H1 (cell line): ENCODE results near the gene ZNF629. TPM values are rescaled to one million over a fixed set of nuclear protein-coding genes. Genes with fewer than 3 reads are reported as not detected.

Experiments used
- CTCF ChIA-PET: fragments of 300-600 bp; sonication (Branson Sonifier 250); formaldehyde crosslinking; loops from one replicate; lab custom pipeline; 2021; ENCODE audit not compliant: partially characterized antibody; lab: Charles Lee
- POLR2A ChIA-PET: fragments of 300-600 bp; sonication (Branson Sonifier 250); formaldehyde crosslinking; loops from one replicate; lab custom pipeline; 2021; ENCODE audit warnings: inconsistent platforms; ENCODE audit not compliant: partially characterized antibody; lab: Charles Lee
- DNase-seq, 2 experiments: peaks; one replicate each; pipeline versions ENCODE4 v3.0.0 to v3.0.0-alpha.2; 2010 to 2022; ENCODE audit warnings: low spot score in 2 of 2, low read depth in 1 of 2, mixed read lengths in 1 of 2
- FAIRE-seq: peaks from 2 replicates; lab custom pipeline; 2011; peaks lifted over from hg19 to GRCh38; lab: Jason Lieb, UNC
- H2AFZ ChIP-seq: 2 replicates; pipeline ENCODE4 v1.8.1; 2012; ENCODE audit warnings: low read length, inconsistent platforms
- H2AK5ac ChIP-seq: 2 replicates; pipeline ENCODE4 v1.6.1; 2013; ENCODE audit warnings: low read depth, low read length
- H2BK120ac ChIP-seq: replicated peaks from 2 replicates; pipeline ENCODE3; 2013; ENCODE audit warnings: low read depth, low read length, inconsistent platforms
- H2BK12ac ChIP-seq: 2 replicates; pipeline ENCODE4 v1.6.1; 2013; ENCODE audit warnings: low read depth, low read length
- H2BK15ac ChIP-seq: 2 replicates; pipeline ENCODE4 v1.6.1; 2013; ENCODE audit warnings: low read length
- H2BK20ac ChIP-seq: 2 replicates; pipeline ENCODE4 v1.6.1; 2013; ENCODE audit warnings: low read length
- H2BK5ac ChIP-seq: 2 replicates; pipeline ENCODE4 v1.6.1; 2013; ENCODE audit warnings: low read depth, low read length
- H3K14ac ChIP-seq: 2 replicates; pipeline ENCODE4 v1.6.1; 2013; ENCODE audit warnings: inconsistent platforms; ENCODE audit not compliant: insufficient read length
- H3K18ac ChIP-seq: 2 replicates; pipeline ENCODE4 v1.6.1; 2013; ENCODE audit warnings: low read length; ENCODE audit errors: extremely low read depth
- H3K23ac ChIP-seq: 2 replicates; pipeline ENCODE4 v1.6.1; 2013; ENCODE audit warnings: inconsistent platforms; ENCODE audit not compliant: insufficient read length
- H3K23me2 ChIP-seq: 2 replicates; pipeline ENCODE4 v1.6.1; 2013; ENCODE audit warnings: low read depth, low read length
- H3K27ac ChIP-seq: 2 replicates; pipeline ENCODE4 v1.6.1; 2011; ENCODE audit warnings: low read depth, low read length, inconsistent platforms
- H3K27me3 ChIP-seq, 4 experiments: replicated peaks in 1 of 4; 1 replicate in 1 of 4; 2 replicates in 3 of 4; pipeline versions ENCODE4 v1.6.1 to v1.8.1; 2011 to 2013; ENCODE audit warnings: low read length in 3 of 4, mild to moderate bottlenecking in 3 of 4, inconsistent platforms in 2 of 4, mixed read lengths in 2 of 4, moderate library complexity in 1 of 4; ENCODE audit not compliant: control insufficient read depth in 3 of 4, insufficient read depth in 3 of 4; ENCODE audit errors: extremely low read depth in 1 of 4
- H3K36me3 ChIP-seq, 4 experiments: 2 replicates each; pipeline versions ENCODE4 v1.6.1 to v1.8.1; 2011 to 2013; ENCODE audit warnings: mild to moderate bottlenecking in 4 of 4, low read length in 3 of 4, moderate library complexity in 2 of 4, control low read depth in 1 of 4, inconsistent platforms in 1 of 4; ENCODE audit not compliant: insufficient read depth in 4 of 4, control insufficient read depth in 2 of 4
- H3K4ac ChIP-seq: replicated peaks from 2 replicates; pipeline ENCODE3; 2013; ENCODE audit warnings: low read length, low read depth, mixed read lengths, inconsistent platforms; ENCODE audit not compliant: insufficient read length
- H3K4me1 ChIP-seq, 4 experiments: replicated peaks in 1 of 4; 1 replicate in 1 of 4; 2 replicates in 3 of 4; pipeline versions ENCODE4 v1.6.1 to v1.8.1; 2011 to 2013; ENCODE audit warnings: low read length in 3 of 4, inconsistent platforms in 2 of 4, mixed read lengths in 1 of 4; ENCODE audit not compliant: insufficient read depth in 4 of 4, control insufficient read depth in 3 of 4
- H3K4me2 ChIP-seq, 2 experiments: 2 replicates each; pipeline versions ENCODE4 v1.6.1 to v1.8.1; 2011 to 2013; ENCODE audit warnings: low read depth in 2 of 2, low read length in 2 of 2, control low read depth in 1 of 2, inconsistent platforms in 1 of 2, mild to moderate bottlenecking in 1 of 2; ENCODE audit not compliant: insufficient read depth in 1 of 2
- H3K4me3 ChIP-seq, 4 experiments: fragments of 200-600, 300-600 bp in 1 of 4; sonication (generic), shearing (Covaris generic), sonication (Bioruptor Twin) in 1 of 4; 2 replicates each; pipeline versions ENCODE4 v1.5.1 to v1.8.1; 2011 to 2016; ENCODE audit warnings: low read length in 4 of 4, low read depth in 3 of 4, control low read depth in 2 of 4, inconsistent platforms in 2 of 4, mild to moderate bottlenecking in 2 of 4, mixed read lengths in 1 of 4, moderate library complexity in 1 of 4; ENCODE audit not compliant: insufficient read depth in 2 of 4; ENCODE audit errors: extremely low read depth in 1 of 4
- H3K56ac ChIP-seq: replicated peaks from 2 replicates; pipeline ENCODE3; 2013; ENCODE audit warnings: low read depth, mild to moderate bottlenecking, mixed read lengths, low read length, inconsistent platforms; ENCODE audit not compliant: insufficient read length
- H3K79me1 ChIP-seq: 2 replicates; pipeline ENCODE4 v1.6.1; 2013; ENCODE audit warnings: low read depth, low read length, control low read depth
- H3K79me2 ChIP-seq, 2 experiments: 2 replicates each; pipeline versions ENCODE4 v1.6.1 to v1.8.1; 2012 to 2013; ENCODE audit warnings: low read length in 2 of 2, mild to moderate bottlenecking in 2 of 2, inconsistent platforms in 1 of 2; ENCODE audit not compliant: insufficient read depth in 2 of 2, control insufficient read depth in 1 of 2
- H3K9ac ChIP-seq, 4 experiments: replicated peaks in 1 of 4; 1 replicate in 1 of 4; 2 replicates in 3 of 4; pipeline versions ENCODE4 v1.6.1 to v1.8.1; 2011 to 2013; ENCODE audit warnings: low read depth in 3 of 4, low read length in 3 of 4, control low read depth in 2 of 4, mild to moderate bottlenecking in 2 of 4, moderate library complexity in 2 of 4, inconsistent platforms in 1 of 4; ENCODE audit errors: extremely low read depth in 1 of 4
- H3K9me3 ChIP-seq, 2 experiments: 2 replicates each; pipeline versions ENCODE4 v1.6.1 to v1.8.1; 2012 to 2013; ENCODE audit warnings: mild to moderate bottlenecking in 2 of 2, moderate library complexity in 2 of 2, control low read depth in 1 of 2, inconsistent platforms in 1 of 2, low read depth in 1 of 2, low read length in 1 of 2, mixed read lengths in 1 of 2; ENCODE audit not compliant: insufficient read depth in 2 of 2
- H4K20me1 ChIP-seq, 2 experiments: replicated peaks in 1 of 2; 2 replicates each; pipeline versions ENCODE3 to v1.8.1; 2011 to 2013; ENCODE audit warnings: inconsistent platforms in 2 of 2, low read length in 2 of 2, mild to moderate bottlenecking in 1 of 2; ENCODE audit not compliant: insufficient read depth in 2 of 2, control insufficient read depth in 1 of 2
- H4K5ac ChIP-seq: 2 replicates; pipeline ENCODE4 v1.6.1; 2013; ENCODE audit warnings: low read length, low read depth, mixed read lengths, inconsistent platforms; ENCODE audit not compliant: insufficient read length
- H4K8ac ChIP-seq: 2 replicates; pipeline ENCODE4 v1.8.0; 2013; ENCODE audit warnings: mild to moderate bottlenecking, moderate library complexity, low read length, inconsistent platforms; ENCODE audit not compliant: insufficient read depth; ENCODE audit errors: extremely low read depth
- H4K91ac ChIP-seq: replicated peaks from 2 replicates; pipeline ENCODE3; 2013; ENCODE audit warnings: low read length, mixed read lengths, inconsistent platforms; ENCODE audit not compliant: insufficient read length
- CHD2 ChIP-seq: IDR thresholded peaks from 2 replicates; pipeline ENCODE4 v1.6.1; 2012; ENCODE audit warnings: low read length, improper control_type of control experiment
- POLR2A ChIP-seq, 2 experiments: IDR thresholded peaks; 1 replicate in 1 of 2; 2 replicates in 1 of 2; pipeline ENCODE4 v1.6.1; 2011; ENCODE audit warnings: low read depth in 2 of 2, low read length in 2 of 2, mild to moderate bottlenecking in 2 of 2; ENCODE audit errors: control extremely low read depth in 1 of 2
- POLR2AphosphoS5 ChIP-seq: IDR thresholded peaks from 2 replicates; pipeline ENCODE4 v1.6.1; 2011; ENCODE audit warnings: low read depth, low read length
- SP2 ChIP-seq: IDR thresholded peaks from 2 replicates; pipeline ENCODE4 v1.6.1; 2012; ENCODE audit warnings: mild to moderate bottlenecking, low read length, inconsistent platforms
- TAF7 ChIP-seq: optimal IDR thresholded peaks from 2 replicates; pipeline ENCODE3; 2011; ENCODE audit warnings: low read depth, mild to moderate bottlenecking, inconsistent platforms, low read length, moderate library complexity, borderline replicate concordance
- WGBS, 2 experiments: shearing (Covaris generic) in 1 of 2; methylation state at CpG; one replicate each; pipeline versions ENCODE4 v1.1.6 to v1.1.7; 2013 to 2015; ENCODE audit warnings: low lambda C conversion rate in 2 of 2, mixed read lengths in 2 of 2, inconsistent platforms in 1 of 2, low coverage in 1 of 2, missing lambda C conversion rate in 1 of 2; ENCODE audit not compliant: insufficient replicate concordance in 2 of 2, insufficient coverage in 1 of 2, insufficient read length in 1 of 2; ENCODE audit errors: extremely low coverage in 1 of 2, missing lambda C conversion rate in 1 of 2; 5-methylcytosine and 5-hydroxymethylcytosine counted together
- polyA plus RNA-seq, 7 experiments: library from polyadenylated mRNA; depleted of rRNA in 3 of 7; stranded (reverse) in 5 of 7; unstranded in 2 of 7; fragments of >200 nt in 5 of 7; fragments of 200-250 nt in 2 of 7; gene quantifications; 1 replicate in 5 of 7; 2 replicates in 1 of 7; 4 replicates in 1 of 7; pipeline versions ENCODE4 v1.2.1 to v1.2.3, GENCODE V29; 2011 to 2013; ENCODE audit warnings: missing spikeins in 2 of 7, mixed read lengths in 2 of 7
- total RNA-seq: library from RNA; stranded (reverse); fragmentation: NEBNext Ultra II Directional; extraction: Animal tissue kit (Norgen Biotek cat#: 25700); gene quantifications from 2 replicates; pipeline ENCODE4 v1.2.1, GENCODE V29; 2021

The ZNF629 gene
- total and polyA plus RNA-seq, 2 of the 8 experiments (the other 6 are each of a cell fraction or from before 2014, with no cell fraction given), result 11.0 to 19.5 TPM

GRCh38 chr16:30764816-30765465, 22.1 kb downstream of the ZNF629 start:
- no peak for FAIRE-seq
- WGBS, 2 experiments, result 94% methylated on average over 12 of the region's 12 CpGs; no CpG with 5 or more reads in 1 of the 2 experiments
- no peak for TF ChIP-seq TAF7
- TF ChIP-seq POLR2A (IDR thresholded peaks at IDR 0.05; ENCODE audit: control extremely low read depth in 1 of 2, low read depth in 2 of 2, low read length in 2 of 2), result no peak
- TF ChIP-seq CHD2, result no peak
- no peak for TF ChIP-seq SP2
- TF ChIP-seq POLR2AphosphoS5, result no peak

More at GRCh38 chr16:30764816-30765465, 22.1 kb downstream of the ZNF629 start:
- H3K4me3 ChIP-seq, result no peak overlapping the region
- H2AK5ac ChIP-seq, result no peak overlapping the region
- peaks cover 14% of the 10 kb centered on the region for H3K23me2 ChIP-seq
- no peaks in the 10 kb centered on the region for H3K9me3 ChIP-seq
- H2BK20ac ChIP-seq, result no peak overlapping the region
- no peak overlapping the region for H3K14ac ChIP-seq
- H4K20me1 ChIP-seq, result peaks cover 11% of the 10 kb centered on the region in 2 experiments
- no peak overlapping the region for H2AFZ ChIP-seq
- H3K36me3 ChIP-seq, result peaks cover 42 to 69% (median 59%) of the 10 kb centered on the region in 4 experiments
- no peak overlapping the region for H3K27ac ChIP-seq
- H4K5ac ChIP-seq, result no peak overlapping the region
- H2BK15ac ChIP-seq, result no peak overlapping the region
- H2BK120ac ChIP-seq, result no peak overlapping the region
- no peak overlapping the region for H3K23ac ChIP-seq
- DNase-seq, result no peak
- no peak overlapping the region for H4K91ac ChIP-seq
- H3K79me1 ChIP-seq, result peaks cover 3% of the 10 kb centered on the region; the same call in 1 of the 2 replicates
- no peak overlapping the region for H3K56ac ChIP-seq
- CTCF ChIA-PET, result interaction anchor here (0.8 to 1.5 kb wide), 2 partner anchors 33 to 213 kb away, joined by 3 read pairs; no protein-coding TSS in a partner anchor
- POLR2A ChIA-PET, result interaction anchor here (0.8 to 9.0 kb wide), 8 partner anchors 10 to 50 kb away, joined by 3 to 92 read pairs (median 3); partner anchors contain the start of gene PHKG2
- no peak overlapping the region for H3K4me2 ChIP-seq
- no peak overlapping the region for H3K18ac ChIP-seq
- H3K4ac ChIP-seq, result no peak overlapping the region
- H3K4me1 ChIP-seq, result peaks cover 0 to 11% (median 2%) of the 10 kb centered on the region in 4 experiments; a peak in 4 of 7 replicates
- H4K8ac ChIP-seq, result no peak overlapping the region
- H3K27me3 ChIP-seq, result no peaks in the 10 kb centered on the region; a peak in 1 of 7 replicates
- no peak overlapping the region for H3K9ac ChIP-seq
- no peak overlapping the region for H2BK12ac ChIP-seq
- peaks cover 4 to 20% of the 10 kb centered on the region in 2 experiments; a peak in 2 of 4 replicates for H3K79me2 ChIP-seq
- H2BK5ac ChIP-seq, result no peak overlapping the region
